NCI-H2227 treated with DMSO at 0.1 percent for 48 hours (cell line): ENCODE measurements around the gene SMTNL2.
A peak's percentile ranks its signal among the peaks of the same experiment; 100 is the strongest.
"Not testable (repeated sequence)": the region's sequence is repeated elsewhere in the genome, so short reads cannot be mapped to it uniquely, and the experiment has no call there.

Experiments
- DNase-seq: peaks from one replicate; lab custom pipeline; 2025; lab: John Stamatoyannopoulos, UW

Gene SMTNL2

GRCh38 chr17:4560421-4560820, 23.9 kb upstream of the SMTNL2 start, which contains the start of gene GGT6:
Gene GGT6, minus strand, starts transcription at chr17:4560577. Its CDS starts 56 bp downstream, at chr17:4560521.
- no peak for DNase-seq

- no peak for DNase-seq
Observed at GRCh38 chr17:4560837-4561256, 23.5 kb upstream of the SMTNL2 start.

GRCh38 chr17:4562015-4562969, 22.0 kb upstream of the SMTNL2 start:
- DNase-seq: no peak

- DNase-seq: peak; percentile 60
Observed at GRCh38 chr17:4565209-4566141, 18.9 kb upstream of the SMTNL2 start.

- peak; percentile 45 for DNase-seq
Observed at GRCh38 chr17:4566785-4567184, 17.5 kb upstream of the SMTNL2 start.

- no peak for DNase-seq
Observed at GRCh38 chr17:4569591-4569990, 14.7 kb upstream of the SMTNL2 start.

- DNase-seq: no peak
Observed at GRCh38 chr17:4572131-4572530, 12.2 kb upstream of the SMTNL2 start.

- DNase-seq: no peak
Observed at GRCh38 chr17:4573115-4573514, 11.2 kb upstream of the SMTNL2 start.

- no peak for DNase-seq
Observed at GRCh38 chr17:4573669-4574068, 10.7 kb upstream of the SMTNL2 start.

GRCh38 chr17:4574448-4575045, 9.8 kb upstream of the SMTNL2 start:
- no peak for DNase-seq

GRCh38 chr17:4576161-4576558, 8.2 kb upstream of the SMTNL2 start:
- DNase-seq: no peak

- DNase-seq: no peak
Observed at GRCh38 chr17:4576729-4577322, 7.5 kb upstream of the SMTNL2 start.

GRCh38 chr17:4577386-4577993, 6.8 kb upstream of the SMTNL2 start:
- DNase-seq: no peak

- not testable (repeated sequence) for DNase-seq
Observed at GRCh38 chr17:4578349-4578748, 6.0 kb upstream of the SMTNL2 start.

- DNase-seq: no peak
Observed at GRCh38 chr17:4579678-4580077, 4.7 kb upstream of the SMTNL2 start.

- DNase-seq: no peak
Observed at GRCh38 chr17:4580291-4580690, 4.0 kb upstream of the SMTNL2 start.

- no peak for DNase-seq
Observed at GRCh38 chr17:4582101-4582501, 2.2 kb upstream of the SMTNL2 start.

GRCh38 chr17:4582691-4583090, 1.6 kb upstream of the SMTNL2 start:
- no peak for DNase-seq

GRCh38 chr17:4583206-4583605, 1.1 kb upstream of the SMTNL2 start:
- no peak for DNase-seq

GRCh38 chr17:4583782-4584100, 588 bp upstream of the SMTNL2 start:
- no peak for DNase-seq

GRCh38 chr17:4584917-4585637, 748 bp downstream of the SMTNL2 start:
- DNase-seq: no peak
